ENCODE measurements around the gene TP53RK.

The TP53RK gene

DNA sequence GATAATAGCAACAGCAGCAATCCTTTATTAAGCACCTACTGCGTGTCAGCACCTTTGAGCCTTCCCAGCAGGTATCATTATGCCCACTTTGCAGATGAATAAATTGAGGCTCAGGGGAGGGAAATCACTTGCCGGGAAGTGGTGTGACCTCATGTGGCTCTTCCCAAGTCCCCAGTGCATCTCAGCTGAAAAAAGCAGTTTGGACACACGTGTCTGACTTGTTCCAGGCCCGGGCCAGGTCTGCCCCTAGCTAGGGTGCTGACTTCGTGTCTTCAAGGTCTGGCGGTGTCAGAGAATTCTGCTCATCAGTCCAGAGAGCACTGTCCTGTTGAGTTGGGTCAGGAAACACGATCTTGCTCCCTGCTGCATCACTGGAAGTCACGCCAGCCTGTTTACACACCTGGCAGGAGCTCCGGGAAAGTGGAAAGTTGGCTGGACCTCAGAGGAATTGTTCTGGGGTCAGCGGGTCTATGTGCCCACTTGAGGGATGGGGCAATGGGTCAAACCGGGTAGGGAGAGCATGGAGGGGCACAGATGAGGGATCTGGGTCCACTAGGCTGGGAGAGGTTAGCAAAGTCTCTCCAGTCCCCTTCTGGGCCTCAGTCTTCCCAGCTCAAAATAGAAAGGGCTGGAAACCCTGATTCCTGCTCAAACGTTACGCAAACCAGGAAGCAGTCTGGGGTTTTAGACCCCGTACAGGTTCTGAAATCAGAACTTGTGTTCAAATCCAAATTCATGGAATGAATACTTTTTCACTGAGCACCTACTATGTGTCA, 48.5 kb downstream of the TP53RK start:
- Histone ChIP-seq H3K4me3 (ENCODE audit: low read depth, low read length) (no peak overlapping the region), H3K36me3 (ENCODE audit: control insufficient read depth in 2 of 2, insufficient read depth in 1 of 2, low read length in 2 of 2) (no peaks in the 10 kb centered on the region), H3K9me3 (ENCODE audit: control insufficient read depth, insufficient read depth, low read depth, low read length) (no peaks in the 10 kb centered on the region), H3K4me1 (ENCODE audit: control insufficient read depth, insufficient read depth, low read length) (no peaks in the 10 kb centered on the region), H3K27ac (ENCODE audit: extremely low read depth, low read depth, low read length) (no peak overlapping the region)
- ChIA-PET CTCF (no interaction called here), POLR2A (no interaction called here)
- TF ChIP-seq ZNF660 (tag by site-specific recombination; IDR thresholded peaks at IDR 0.05) (no peak), KLF1 (tag by site-specific recombination; IDR thresholded peaks at IDR 0.05) (no peak), ZNF626 (tag by site-specific recombination; IDR thresholded peaks at IDR 0.05) (no peak), GFI1B (tag by site-specific recombination; IDR thresholded peaks at IDR 0.05) (no peak), GLI4 (tag by site-specific recombination; IDR thresholded peaks at IDR 0.05) (no peak), ZNF423 (tag by site-specific recombination; IDR thresholded peaks at IDR 0.05) (no peak), ZNF777 (tag by site-specific recombination; IDR thresholded peaks at IDR 0.05; ENCODE audit: borderline replicate concordance) (no peak)
- TF ChIP-seq, protein P1, sequence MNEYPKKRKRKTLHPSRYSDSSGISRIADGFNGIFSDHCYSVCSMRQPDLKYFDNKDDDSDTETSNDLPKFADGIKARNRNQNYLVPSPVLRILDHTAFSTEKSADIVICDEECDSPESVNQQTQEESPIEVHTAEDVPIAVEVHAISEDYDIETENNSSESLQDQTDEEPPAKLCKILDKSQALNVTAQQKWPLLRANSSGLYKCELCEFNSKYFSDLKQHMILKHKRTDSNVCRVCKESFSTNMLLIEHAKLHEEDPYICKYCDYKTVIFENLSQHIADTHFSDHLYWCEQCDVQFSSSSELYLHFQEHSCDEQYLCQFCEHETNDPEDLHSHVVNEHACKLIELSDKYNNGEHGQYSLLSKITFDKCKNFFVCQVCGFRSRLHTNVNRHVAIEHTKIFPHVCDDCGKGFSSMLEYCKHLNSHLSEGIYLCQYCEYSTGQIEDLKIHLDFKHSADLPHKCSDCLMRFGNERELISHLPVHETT (tag by site-specific recombination; IDR thresholded peaks at IDR 0.05): no peak
- TF ChIP-seq, protein P2, sequence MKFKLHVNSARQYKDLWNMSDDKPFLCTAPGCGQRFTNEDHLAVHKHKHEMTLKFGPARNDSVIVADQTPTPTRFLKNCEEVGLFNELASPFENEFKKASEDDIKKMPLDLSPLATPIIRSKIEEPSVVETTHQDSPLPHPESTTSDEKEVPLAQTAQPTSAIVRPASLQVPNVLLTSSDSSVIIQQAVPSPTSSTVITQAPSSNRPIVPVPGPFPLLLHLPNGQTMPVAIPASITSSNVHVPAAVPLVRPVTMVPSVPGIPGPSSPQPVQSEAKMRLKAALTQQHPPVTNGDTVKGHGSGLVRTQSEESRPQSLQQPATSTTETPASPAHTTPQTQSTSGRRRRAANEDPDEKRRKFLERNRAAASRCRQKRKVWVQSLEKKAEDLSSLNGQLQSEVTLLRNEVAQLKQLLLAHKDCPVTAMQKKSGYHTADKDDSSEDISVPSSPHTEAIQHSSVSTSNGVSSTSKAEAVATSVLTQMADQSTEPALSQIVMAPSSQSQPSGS (tag by site-specific recombination; IDR thresholded peaks at IDR 0.05; ENCODE audit: low read depth): no peak

DNA sequence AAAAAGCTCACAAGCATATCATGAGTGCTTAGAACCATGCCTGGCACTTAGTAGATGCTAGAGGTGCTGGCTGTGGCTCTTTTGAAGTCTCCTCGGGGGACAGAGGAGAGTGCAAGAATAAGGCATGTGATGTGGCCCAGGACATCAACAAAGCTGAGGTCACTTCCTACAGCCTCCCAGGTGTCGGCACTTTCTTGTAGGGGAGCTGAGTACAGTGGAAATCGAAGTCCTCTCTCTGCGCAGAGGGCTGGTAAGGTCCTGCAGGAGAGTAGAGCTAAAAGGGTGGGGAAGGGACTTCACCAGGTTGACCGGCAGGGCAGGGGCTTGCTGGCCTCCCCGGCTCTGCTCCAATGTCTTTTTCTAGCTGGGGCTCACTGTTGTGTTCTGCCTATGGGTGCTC, 49.2 kb downstream of the TP53RK start:
- no peaks in the 10 kb centered on the region for H3K36me3 ChIP-seq (ENCODE audit: control insufficient read depth in 2 of 2, insufficient read depth in 1 of 2, low read length in 2 of 2)
- TF ChIP-seq ZFP37 (tag by site-specific recombination; IDR thresholded peaks at IDR 0.05) (no peak), ZFP3 (tag by site-specific recombination; IDR thresholded peaks at IDR 0.05; ENCODE audit: low read depth) (no peak), ZNF548 (tag by site-specific recombination; IDR thresholded peaks at IDR 0.05) (no peak), HOXD13 (CRISPR knock-in tag; IDR thresholded peaks at IDR 0.05; ENCODE audit: borderline replicate concordance) (no peak), ZNF248 (tag by site-specific recombination; IDR thresholded peaks at IDR 0.05) (no peak), YY2 (tag by site-specific recombination; IDR thresholded peaks at IDR 0.05) (no peak), REPIN1 (tag by site-specific recombination; IDR thresholded peaks at IDR 0.05; ENCODE audit: low read depth) (no peak), ZNF544 (tag by site-specific recombination; IDR thresholded peaks at IDR 0.05) (no peak), ZNF501 (tag by site-specific recombination; IDR thresholded peaks at IDR 0.05) (no peak), ZNF416 (tag by site-specific recombination; IDR thresholded peaks at IDR 0.05) (no peak), FEZF1 (tag by site-specific recombination; IDR thresholded peaks at IDR 0.05) (no peak), ZNF837 (tag by site-specific recombination; IDR thresholded peaks at IDR 0.05) (no peak), ZNF184 (tag by site-specific recombination; IDR thresholded peaks at IDR 0.05) (no peak), ZNF266 (tag by site-specific recombination; IDR thresholded peaks at IDR 0.05; ENCODE audit: low read depth) (no peak)
- TF ChIP-seq, protein P3, sequence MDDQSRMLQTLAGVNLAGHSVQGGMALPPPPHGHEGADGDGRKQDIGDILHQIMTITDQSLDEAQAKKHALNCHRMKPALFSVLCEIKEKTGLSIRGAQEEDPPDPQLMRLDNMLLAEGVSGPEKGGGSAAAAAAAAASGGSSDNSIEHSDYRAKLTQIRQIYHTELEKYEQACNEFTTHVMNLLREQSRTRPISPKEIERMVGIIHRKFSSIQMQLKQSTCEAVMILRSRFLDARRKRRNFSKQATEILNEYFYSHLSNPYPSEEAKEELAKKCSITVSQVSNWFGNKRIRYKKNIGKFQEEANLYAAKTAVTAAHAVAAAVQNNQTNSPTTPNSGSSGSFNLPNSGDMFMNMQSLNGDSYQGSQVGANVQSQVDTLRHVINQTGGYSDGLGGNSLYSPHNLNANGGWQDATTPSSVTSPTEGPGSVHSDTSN (CRISPR knock-in tag; IDR thresholded peaks at IDR 0.05): no peak
- TF ChIP-seq, protein P4, sequence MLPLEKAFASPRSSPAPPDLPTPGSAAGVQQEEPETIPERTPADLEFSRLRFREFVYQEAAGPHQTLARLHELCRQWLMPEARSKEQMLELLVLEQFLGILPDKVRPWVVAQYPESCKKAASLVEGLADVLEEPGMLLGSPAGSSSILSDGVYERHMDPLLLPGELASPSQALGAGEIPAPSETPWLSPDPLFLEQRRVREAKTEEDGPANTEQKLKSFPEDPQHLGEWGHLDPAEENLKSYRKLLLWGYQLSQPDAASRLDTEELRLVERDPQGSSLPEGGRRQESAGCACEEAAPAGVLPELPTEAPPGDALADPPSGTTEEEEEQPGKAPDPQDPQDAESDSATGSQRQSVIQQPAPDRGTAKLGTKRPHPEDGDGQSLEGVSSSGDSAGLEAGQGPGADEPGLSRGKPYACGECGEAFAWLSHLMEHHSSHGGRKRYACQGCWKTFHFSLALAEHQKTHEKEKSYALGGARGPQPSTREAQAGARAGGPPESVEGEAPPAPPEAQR (tag by site-specific recombination; IDR thresholded peaks at IDR 0.05): no peak
- H3K4me3 ChIP-seq (ENCODE audit: low read depth, low read length): no peak overlapping the region
- CTCF ChIA-PET: no interaction called here
- H3K9me3 ChIP-seq (ENCODE audit: control insufficient read depth, insufficient read depth, low read depth, low read length): no peaks in the 10 kb centered on the region
- POLR2A ChIA-PET: no interaction called here
- no peak overlapping the region for H3K27ac ChIP-seq (ENCODE audit: extremely low read depth, low read depth, low read length)
- H3K4me1 ChIP-seq (ENCODE audit: control insufficient read depth, insufficient read depth, low read length): no peaks in the 10 kb centered on the region
